Sigmoid colon (tissue), 4 donors: ENCODE data around the gene TRAFD1.

Experiments used
- EP300 ChIP-seq, 4 donors: sonication (generic); formaldehyde crosslinking; IDR thresholded peaks; one replicate each; pipeline ENCODE4 v1.6.1; 2017; ENCODE audit warnings: antibody characterized with exemption in 4 of 4
- POLR2A ChIP-seq, 2 donors: fragments of 450-650 bp; IDR thresholded peaks; one replicate each; pipeline ENCODE4 v1.6.1; 2016; ENCODE audit warnings: antibody characterized with exemption in 2 of 2, mild to moderate bottlenecking in 2 of 2, moderate library complexity in 2 of 2
- POLR2AphosphoS5 ChIP-seq, 4 donors: sonication (generic); formaldehyde crosslinking; IDR thresholded peaks; one replicate each; pipeline ENCODE4 v1.6.1; 2017; ENCODE audit warnings: antibody characterized with exemption in 4 of 4
- TF ChIP-seq, protein P1 (sequence below), 4 experiments: fragments of 450-650 bp in 3 of 4; fragments of 200-600 bp in 1 of 4; IDR thresholded peaks; one replicate each; pipeline ENCODE4 v1.5.1; 2016 to 2019; ENCODE audit warnings: antibody characterized with exemption in 4 of 4, mild to moderate bottlenecking in 3 of 4, moderate library complexity in 2 of 4

DNA sequence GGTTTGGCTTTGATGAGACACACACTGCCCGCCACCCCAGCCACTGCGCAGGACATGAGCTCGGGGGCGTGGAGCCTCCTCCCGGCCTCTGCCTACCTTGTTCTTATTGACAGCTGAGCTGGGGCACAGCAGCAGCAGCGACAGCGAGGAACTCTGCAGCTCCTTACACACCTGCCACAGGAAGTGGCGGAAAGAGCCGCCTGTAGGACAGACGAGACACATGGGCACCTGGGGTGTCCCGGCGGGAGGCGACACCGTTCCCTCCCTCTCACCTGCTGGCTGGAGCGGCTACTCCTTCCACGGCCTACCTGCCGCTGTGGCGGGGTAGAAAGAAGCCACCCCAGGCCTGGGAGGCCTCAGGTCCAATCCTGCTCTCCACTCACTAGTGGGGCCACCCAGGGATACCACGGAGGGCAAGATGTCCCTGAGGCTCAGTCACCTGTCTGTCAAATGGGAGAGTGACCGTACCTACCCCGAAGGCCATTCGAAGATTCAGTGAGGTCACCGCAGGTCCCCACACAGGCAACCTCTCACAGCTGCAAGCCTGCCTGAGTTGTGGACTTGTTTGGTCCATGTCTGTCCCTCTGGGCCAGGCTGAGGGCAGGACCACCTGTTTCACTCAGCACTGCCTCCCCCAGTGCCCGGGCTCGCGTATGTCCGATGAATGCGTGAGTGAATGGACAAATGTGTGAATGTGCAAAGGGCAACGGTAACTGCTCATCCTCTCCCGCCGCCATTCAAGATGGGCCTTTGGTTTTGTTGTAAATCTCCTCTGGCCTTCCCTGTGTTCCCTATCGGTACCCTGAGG is 42.6 kb downstream of the TRAFD1 start:
- TF ChIP-seq POLR2AphosphoS5 (IDR thresholded peaks at IDR 0.05) (no peak), EP300 (IDR thresholded peaks at IDR 0.05) (no peak), POLR2A (IDR thresholded peaks at IDR 0.05) (no peak)
- TF ChIP-seq, protein P1, sequence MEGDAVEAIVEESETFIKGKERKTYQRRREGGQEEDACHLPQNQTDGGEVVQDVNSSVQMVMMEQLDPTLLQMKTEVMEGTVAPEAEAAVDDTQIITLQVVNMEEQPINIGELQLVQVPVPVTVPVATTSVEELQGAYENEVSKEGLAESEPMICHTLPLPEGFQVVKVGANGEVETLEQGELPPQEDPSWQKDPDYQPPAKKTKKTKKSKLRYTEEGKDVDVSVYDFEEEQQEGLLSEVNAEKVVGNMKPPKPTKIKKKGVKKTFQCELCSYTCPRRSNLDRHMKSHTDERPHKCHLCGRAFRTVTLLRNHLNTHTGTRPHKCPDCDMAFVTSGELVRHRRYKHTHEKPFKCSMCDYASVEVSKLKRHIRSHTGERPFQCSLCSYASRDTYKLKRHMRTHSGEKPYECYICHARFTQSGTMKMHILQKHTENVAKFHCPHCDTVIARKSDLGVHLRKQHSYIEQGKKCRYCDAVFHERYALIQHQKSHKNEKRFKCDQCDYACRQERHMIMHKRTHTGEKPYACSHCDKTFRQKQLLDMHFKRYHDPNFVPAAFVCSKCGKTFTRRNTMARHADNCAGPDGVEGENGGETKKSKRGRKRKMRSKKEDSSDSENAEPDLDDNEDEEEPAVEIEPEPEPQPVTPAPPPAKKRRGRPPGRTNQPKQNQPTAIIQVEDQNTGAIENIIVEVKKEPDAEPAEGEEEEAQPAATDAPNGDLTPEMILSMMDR (IDR thresholded peaks at IDR 0.05): no peak
